Fibroblast of villous mesenchyme (primary cell): ENCODE data around the gene PRKAB1. TPM values are rescaled to one million over a fixed set of nuclear protein-coding genes. Genes with fewer than 3 reads are reported as not detected.
A peak's percentile ranks its signal among the peaks of the same experiment; 100 is the strongest.

Source experiments
- DNase-seq: peaks from one replicate; pipeline ENCODE4 v3.0.0-alpha.2; 2010; ENCODE audit warnings: low read depth
- H3K4me3 ChIP-seq: 2 replicates; pipeline ENCODE4 v1.5.1; 2011; ENCODE audit warnings: low read depth, mild to moderate bottlenecking, low read length
- CTCF ChIP-seq: IDR thresholded peaks from 2 replicates; pipeline ENCODE4 v1.5.1; 2012; ENCODE audit warnings: low read depth, mild to moderate bottlenecking, low read length; ENCODE audit not compliant: insufficient read depth
- total RNA-seq: library from RNA; depleted of rRNA; stranded (reverse); fragments of >200 nt; gene quantifications from 2 replicates; pipeline ENCODE4 v1.2.3, GENCODE V29; 2012

PRKAB1 gene
- total RNA-seq, 1 donor, result 16.0 TPM

GRCh38 chr12:119715268-119715620 lies 47.3 kb downstream of the PRKAB1 start:
- no peak overlapping the region for H3K4me3 ChIP-seq
- no peak for TF ChIP-seq CTCF
- peak; percentile 34 for DNase-seq

DNA sequence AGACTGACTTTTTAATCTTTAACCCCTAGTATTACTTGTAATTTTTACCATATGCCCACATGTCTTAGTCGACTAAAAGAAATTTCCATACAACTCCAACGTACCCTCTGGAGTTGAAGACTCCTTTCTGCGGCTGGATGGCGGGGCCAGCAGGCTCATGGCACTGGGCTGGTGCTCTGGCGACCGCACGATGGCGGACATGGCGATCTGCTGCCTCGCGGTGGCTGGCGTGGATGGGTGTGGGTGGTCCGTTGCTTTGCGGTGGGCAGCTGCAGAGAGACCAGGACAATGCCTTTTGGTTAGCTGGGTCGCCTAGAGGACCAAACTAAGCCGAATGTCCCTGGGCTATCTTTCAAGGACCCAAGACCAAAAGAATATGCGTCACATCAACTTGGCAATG lies 50.2 kb downstream of the PRKAB1 start:
- TF ChIP-seq CTCF, result no peak
- DNase-seq, result no peak
- no peak overlapping the region for H3K4me3 ChIP-seq

GRCh38 chr12:119720349-119720748 lies 52.4 kb downstream of the PRKAB1 start:
- no peak overlapping the region for H3K4me3 ChIP-seq
- TF ChIP-seq CTCF, result no peak

DNA sequence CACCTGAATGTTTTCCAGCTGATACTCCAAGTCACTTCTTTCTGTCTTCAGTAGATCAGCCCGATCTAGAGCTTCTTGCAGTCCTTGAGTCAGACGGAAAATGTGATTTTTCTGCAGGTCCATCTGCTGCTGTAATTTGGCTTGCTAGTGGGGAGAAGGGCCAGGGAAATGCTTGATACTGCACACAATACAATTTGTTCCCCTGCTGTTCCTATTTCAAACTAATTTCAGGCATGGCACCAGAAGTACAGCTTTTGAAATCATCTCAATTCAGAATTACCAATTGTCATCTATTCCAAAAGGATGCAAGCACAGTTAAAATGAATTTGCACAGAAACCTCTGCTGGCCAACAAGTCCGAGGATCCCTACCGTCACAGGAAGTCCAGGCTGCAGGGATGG lies 53.4 kb downstream of the PRKAB1 start:
- TF ChIP-seq CTCF, result no peak
- no peak for DNase-seq
- H3K4me3 ChIP-seq, result no peak overlapping the region

More at GRCh38 chr12:119720349-119720748, 52.4 kb downstream of the PRKAB1 start:
- DNase-seq, result no peak

DNA sequence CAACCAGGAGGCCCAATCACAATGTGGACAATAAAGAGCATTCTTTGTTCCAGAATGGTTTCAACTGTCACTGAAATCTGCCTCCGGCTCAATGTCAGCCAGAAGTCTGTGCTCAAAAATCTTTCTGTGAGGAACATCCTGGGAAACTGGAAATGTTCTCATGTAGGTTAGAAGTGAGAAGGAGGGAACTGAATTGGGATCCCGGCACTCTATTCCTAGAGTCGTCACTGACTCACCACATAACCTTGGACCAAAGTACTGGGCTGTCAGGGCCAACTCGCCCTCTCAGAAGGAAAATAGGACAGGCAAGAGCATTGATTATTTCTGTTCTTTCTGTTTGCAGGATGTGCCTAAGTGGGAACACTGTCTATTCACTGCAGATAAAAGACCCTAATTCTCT lies 57.6 kb downstream of the PRKAB1 start:
- no peak for TF ChIP-seq CTCF
- H3K4me3 ChIP-seq, result no peak overlapping the region
- DNase-seq, result no peak

DNA sequence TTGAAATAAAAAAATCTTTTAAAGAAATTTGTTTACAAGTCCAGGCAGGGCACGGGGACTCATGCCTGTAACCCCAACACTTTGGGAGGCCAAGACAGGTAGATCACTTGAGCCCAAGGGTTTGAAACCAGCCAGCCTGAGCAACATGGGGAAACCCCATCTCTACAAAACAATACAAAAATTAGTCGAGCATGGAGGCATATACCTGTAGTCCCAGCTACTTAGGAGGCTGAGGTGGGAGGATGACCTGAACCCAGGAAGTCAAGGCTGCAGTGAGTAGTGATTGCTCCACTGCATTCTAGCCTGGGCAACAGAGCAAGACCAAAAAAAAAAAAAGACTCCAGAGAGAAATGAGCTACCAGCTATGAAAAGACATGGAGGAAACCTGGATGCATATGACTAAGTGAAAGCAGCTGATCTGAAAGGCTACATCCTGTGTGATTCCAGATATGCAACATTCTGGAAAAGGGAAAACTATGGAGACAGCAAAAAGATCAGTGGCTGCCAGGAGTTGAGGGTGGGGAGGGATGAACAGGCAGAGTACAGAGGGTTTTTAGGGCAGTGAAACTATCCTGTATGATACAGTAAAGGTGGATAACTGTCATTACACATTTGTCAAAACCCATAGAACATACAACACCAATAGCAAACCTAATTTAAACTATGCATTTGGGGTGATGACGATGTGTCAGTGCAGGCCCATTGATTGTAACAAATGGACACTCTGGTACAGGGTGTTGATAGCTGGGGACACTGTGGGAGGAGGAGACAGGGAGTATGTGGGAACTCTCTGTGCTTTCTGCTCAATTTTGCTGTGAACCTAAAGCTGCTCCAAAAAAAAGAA lies 59.9 kb downstream of the PRKAB1 start:
- no peak for TF ChIP-seq CTCF
- DNase-seq, result no peak
- H3K4me3 ChIP-seq, result no peak overlapping the region

GRCh38 chr12:119728444-119728745 lies 60.5 kb downstream of the PRKAB1 start:
- TF ChIP-seq CTCF, result no peak
- H3K4me3 ChIP-seq, result no peak overlapping the region
- DNase-seq, result no peak
